Amniotic stem cell (primary cell): Measurements from ENCODE around the gene DKK1.

Experiments used
- DNase-seq: peaks from one replicate; lab custom pipeline; 2025; lab: John Stamatoyannopoulos, UW

The DKK1 gene

GRCh38 chr10:52313933-52314821, at the start of gene DKK1:
Gene DKK1, plus strand, starts transcription at chr10:52314281. Its CDS starts 154 bp downstream, at chr10:52314435.
- peak; percentile 71 for DNase-seq

GRCh38 chr10:52265131-52265926, 48.8 kb upstream of the DKK1 start:
- no peak for DNase-seq

GRCh38 chr10:52266858-52267257, 47.2 kb upstream of the DKK1 start:
- no peak for DNase-seq

GRCh38 chr10:52268790-52269189, 45.3 kb upstream of the DKK1 start:
- DNase-seq, result no peak

- no peak for DNase-seq
Measured at GRCh38 chr10:52269233-52269632, 44.8 kb upstream of the DKK1 start.

GRCh38 chr10:52276163-52276562, 37.9 kb upstream of the DKK1 start:
- no peak for DNase-seq

GRCh38 chr10:52276986-52277385, 37.1 kb upstream of the DKK1 start:
- no peak for DNase-seq

GRCh38 chr10:52279546-52279945, 34.5 kb upstream of the DKK1 start:
- DNase-seq, result no peak

GRCh38 chr10:52280051-52280450, 34.0 kb upstream of the DKK1 start:
- no peak for DNase-seq

- no peak for DNase-seq
Measured at GRCh38 chr10:52283174-52283573, 30.9 kb upstream of the DKK1 start.

- no peak for DNase-seq
Measured at GRCh38 chr10:52284416-52285013, 29.6 kb upstream of the DKK1 start.

GRCh38 chr10:52287866-52288265, 26.2 kb upstream of the DKK1 start:
- DNase-seq, result no peak

- DNase-seq, result no peak
Measured at GRCh38 chr10:52297747-52298146, 16.3 kb upstream of the DKK1 start.

- DNase-seq, result no peak
Measured at GRCh38 chr10:52300599-52301277, 13.3 kb upstream of the DKK1 start.

- peak; percentile 23 for DNase-seq
Measured at GRCh38 chr10:52308251-52309031, 5.6 kb upstream of the DKK1 start.

GRCh38 chr10:52312942-52313255, 1.2 kb upstream of the DKK1 start:
- no peak for DNase-seq

GRCh38 chr10:52313256-52313932, 687 bp upstream of the DKK1 start:
- DNase-seq, result no peak

GRCh38 chr10:52314822-52315552, 906 bp downstream of the DKK1 start:
- DNase-seq, result no peak

GRCh38 chr10:52316001-52316400, 1.9 kb downstream of the DKK1 start:
- DNase-seq, result no peak

GRCh38 chr10:52316500-52316899, 2.4 kb downstream of the DKK1 start:
- DNase-seq, result no peak
